Lower leg skin (tissue), 4 donors: ENCODE measurements around the gene IDH2. TPM values are rescaled to one million over a fixed set of nuclear protein-coding genes. Genes with fewer than 3 reads are reported as not detected.
"Not testable (repeated sequence)": the region's sequence is repeated elsewhere in the genome, so short reads cannot be mapped to it uniquely, and the experiment has no call there.

Experiments
- DNase-seq, 2 donors: peaks; one replicate each; pipeline ENCODE4 v3.0.0-alpha.2; 2019; ENCODE audit warnings: low spot score in 2 of 2
- H3K4me3 ChIP-seq: fragments of 200-600 bp; sonication (generic); 2 replicates; pipeline ENCODE4 v1.5.1; 2017; ENCODE audit warnings: mild to moderate bottlenecking, low read depth; ENCODE audit not compliant: poor library complexity, severe bottlenecking
- CTCF ChIP-seq, 3 donors: fragments of 450-650 bp; IDR thresholded peaks; one replicate each; pipeline ENCODE4 v1.5.1; 2016; ENCODE audit warnings: antibody characterized with exemption in 3 of 3, mild to moderate bottlenecking in 3 of 3, moderate library complexity in 2 of 3
- POLR2A ChIP-seq, 2 donors: fragments of 450-650 bp; IDR thresholded peaks; one replicate each; pipeline ENCODE4 v1.6.1; 2016 to 2017; ENCODE audit warnings: antibody characterized with exemption in 2 of 2, mild to moderate bottlenecking in 1 of 2, moderate library complexity in 1 of 2
- WGBS, 2 donors: methylation state at CpG; one replicate each; pipeline ENCODE4 v1.1.5; 2018; 5-methylcytosine and 5-hydroxymethylcytosine counted together
- intact Hi-C: fragments of 100-400 bp; cut with DNase I; formaldehyde crosslinking; loops from one replicate; pipeline ENCODE4 v1.15.0; 2023; ENCODE audit warnings: low total_unique reads
- total RNA-seq, 4 donors: library from RNA; depleted of rRNA; stranded (reverse); fragments of >200 nt; gene quantifications; one replicate each; pipeline ENCODE4 v1.1.0, GENCODE V29; 2016

IDH2 gene
- total RNA-seq, 4 donors from 2014 or later = 49.2 to 136 (median 86.3) TPM

GRCh38 chr15:90119367-90119766, 17.1 kb upstream of the IDH2 start:
- H3K4me3 ChIP-seq = no peak overlapping the region
- no peak for DNase-seq
- TF ChIP-seq CTCF (IDR thresholded peaks at IDR 0.05) (no peak), POLR2A (IDR thresholded peaks at IDR 0.05) (no peak)
- intact Hi-C loops = no loop called here

- no peak for TF ChIP-seq POLR2A (IDR thresholded peaks at IDR 0.05)
- no peak for TF ChIP-seq CTCF (IDR thresholded peaks at IDR 0.05)
- intact Hi-C loops = no loop called here
- no peak overlapping the region for H3K4me3 ChIP-seq
- no peak for DNase-seq
- 95 to 97% methylated on average over 2 of the region's 2 CpGs for WGBS, 2 donors
Observed at GRCh38 chr15:90115783-90116182, 13.5 kb upstream of the IDH2 start.

- TF ChIP-seq CTCF (IDR thresholded peaks at IDR 0.05) = no peak
- no peak for TF ChIP-seq POLR2A (IDR thresholded peaks at IDR 0.05)
- no peak overlapping the region for H3K4me3 ChIP-seq
- intact Hi-C loops = no loop called here
- no peak for DNase-seq
- 70 to 82% methylated on average over 2 of the region's 2 CpGs for WGBS, 2 donors
Observed at GRCh38 chr15:90114451-90114901, 12.2 kb upstream of the IDH2 start.

GRCh38 chr15:90113166-90113565, 10.9 kb upstream of the IDH2 start:
- WGBS, 2 donors = 65 to 76% methylated on average over 7 of the region's 7 CpGs
- H3K4me3 ChIP-seq = no peak overlapping the region
- TF ChIP-seq POLR2A (IDR thresholded peaks at IDR 0.05) (no peak), CTCF (IDR thresholded peaks at IDR 0.05) (no peak)
- DNase-seq = no peak
- intact Hi-C loops = no loop called here

GRCh38 chr15:90109163-90109751, 7.0 kb upstream of the IDH2 start:
- 69 to 73% methylated on average over 3 of the region's 3 CpGs for WGBS, 2 donors
- intact Hi-C loops, DNase-seq, H3K4me3 ChIP-seq: not testable (repeated sequence)

GRCh38 chr15:90108038-90108437, 5.8 kb upstream of the IDH2 start:
- DNase-seq, H3K4me3 ChIP-seq, intact Hi-C loops: not testable (repeated sequence)
- 94 to 96% methylated on average over 5 of the region's 5 CpGs for WGBS, 2 donors

- 47 to 54% methylated on average over 7 of the region's 7 CpGs for WGBS, 2 donors
- TF ChIP-seq POLR2A (IDR thresholded peaks at IDR 0.05) (no peak), CTCF (IDR thresholded peaks at IDR 0.05) (no peak)
- intact Hi-C loops = no loop called here
- no peak overlapping the region for H3K4me3 ChIP-seq
- peak in 1 of 2 donors; percentile 86 for DNase-seq
Observed at GRCh38 chr15:90106522-90107117, 4.4 kb upstream of the IDH2 start.
